GM19397 (cell line): ENCODE data around the gene NARF.
"Not testable (repeated sequence)": the region's sequence is repeated elsewhere in the genome, so short reads cannot be mapped to it uniquely, and the experiment has no call there.

Source experiments
- ATAC-seq: cut with Tn5 transposase; IDR thresholded peaks from one replicate; pipeline ENCODE4 v1.9.1; 2021; ENCODE audit warnings: mild to moderate bottlenecking, moderate library complexity; ENCODE audit not compliant: unreplicated experiment

The NARF gene

GRCh38 chr17:82445542-82445941 is 13.0 kb upstream of the NARF start:
- ATAC-seq, result no peak

- no peak for ATAC-seq
These were observed 12.4 kb upstream of the NARF start for GRCh38 chr17:82446124-82446523.

- ATAC-seq, result no peak
These were observed 11.9 kb upstream of the NARF start for GRCh38 chr17:82446649-82447048.

- ATAC-seq, result no peak
These were observed 10.7 kb upstream of the NARF start for GRCh38 chr17:82447876-82448275.

GRCh38 chr17:82449131-82449882 is 9.2 kb upstream of the NARF start:
- peak; percentile 54 for ATAC-seq

- ATAC-seq, result no peak
These were observed 8.6 kb upstream of the NARF start for GRCh38 chr17:82449883-82450356.

GRCh38 chr17:82450357-82451106 is 8.0 kb upstream of the NARF start, which contains the start of gene CYBC1:
TSS of gene CYBC1 (minus strand) at chr17:82450752. CDS start at chr17:82449254, 1,498 bp downstream.
- ATAC-seq, result peak; percentile 63

- no peak for ATAC-seq
These were observed 6.4 kb upstream of the NARF start for GRCh38 chr17:82452162-82452561.

- ATAC-seq, result not testable (repeated sequence)
These were observed 5.4 kb upstream of the NARF start for GRCh38 chr17:82453151-82453550.

- ATAC-seq, result not testable (repeated sequence)
These were observed 4.8 kb upstream of the NARF start for GRCh38 chr17:82453706-82454105.

- ATAC-seq, result no peak
These were observed 1.2 kb upstream of the NARF start for GRCh38 chr17:82457073-82457928.

GRCh38 chr17:82457929-82458178 is 687 bp upstream of the NARF start:
- ATAC-seq, result no peak

- ATAC-seq, result no peak
These were observed 414 bp downstream of the NARF start for GRCh38 chr17:82458885-82459424.

GRCh38 chr17:82459936-82460335 is 1.4 kb downstream of the NARF start:
- not testable (repeated sequence) for ATAC-seq

GRCh38 chr17:82461827-82462524 is 3.4 kb downstream of the NARF start:
- ATAC-seq, result no peak

- ATAC-seq, result no peak
These were observed 4.8 kb downstream of the NARF start for GRCh38 chr17:82463391-82463790.

GRCh38 chr17:82463925-82464566 is 5.5 kb downstream of the NARF start:
- ATAC-seq, result no peak

- ATAC-seq, result no peak
These were observed 6.0 kb downstream of the NARF start for GRCh38 chr17:82464567-82464929.

- ATAC-seq, result no peak
These were observed 6.6 kb downstream of the NARF start for GRCh38 chr17:82465023-82465603.

GRCh38 chr17:82468692-82469091 is 10.2 kb downstream of the NARF start:
- ATAC-seq, result no peak
